ENCODE results near the gene DLK1.

GRCh38 chr14:100786576-100787219 lies 60.0 kb downstream of the DLK1 start:
- TF ChIP-seq, protein P1, sequence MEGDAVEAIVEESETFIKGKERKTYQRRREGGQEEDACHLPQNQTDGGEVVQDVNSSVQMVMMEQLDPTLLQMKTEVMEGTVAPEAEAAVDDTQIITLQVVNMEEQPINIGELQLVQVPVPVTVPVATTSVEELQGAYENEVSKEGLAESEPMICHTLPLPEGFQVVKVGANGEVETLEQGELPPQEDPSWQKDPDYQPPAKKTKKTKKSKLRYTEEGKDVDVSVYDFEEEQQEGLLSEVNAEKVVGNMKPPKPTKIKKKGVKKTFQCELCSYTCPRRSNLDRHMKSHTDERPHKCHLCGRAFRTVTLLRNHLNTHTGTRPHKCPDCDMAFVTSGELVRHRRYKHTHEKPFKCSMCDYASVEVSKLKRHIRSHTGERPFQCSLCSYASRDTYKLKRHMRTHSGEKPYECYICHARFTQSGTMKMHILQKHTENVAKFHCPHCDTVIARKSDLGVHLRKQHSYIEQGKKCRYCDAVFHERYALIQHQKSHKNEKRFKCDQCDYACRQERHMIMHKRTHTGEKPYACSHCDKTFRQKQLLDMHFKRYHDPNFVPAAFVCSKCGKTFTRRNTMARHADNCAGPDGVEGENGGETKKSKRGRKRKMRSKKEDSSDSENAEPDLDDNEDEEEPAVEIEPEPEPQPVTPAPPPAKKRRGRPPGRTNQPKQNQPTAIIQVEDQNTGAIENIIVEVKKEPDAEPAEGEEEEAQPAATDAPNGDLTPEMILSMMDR (IDR thresholded peaks at IDR 0.05) = no peak
- TF ChIP-seq POLR2A (IDR thresholded peaks at IDR 0.05) = no peak
